Endodermal cell (in vitro differentiated cells): ENCODE results near the gene PLAAT1. TPM values are rescaled to one million over a fixed set of nuclear protein-coding genes. Genes with fewer than 3 reads are reported as not detected.

ENCODE experiments used
- DNase-seq: peaks from one replicate; pipeline ENCODE4 v3.0.0-alpha.2; 2017
- H3K27ac ChIP-seq: 2 replicates; pipeline ENCODE4 v1.5.1; 2013; ENCODE audit warnings: mild to moderate bottlenecking, low read depth, low read length, moderate library complexity
- H3K27me3 ChIP-seq: 2 replicates; pipeline ENCODE4 v1.6.1; 2013; ENCODE audit warnings: mild to moderate bottlenecking, low read length, moderate library complexity; ENCODE audit not compliant: insufficient read depth, control insufficient read depth, poor library complexity, severe bottlenecking
- H3K36me3 ChIP-seq: 2 replicates; pipeline ENCODE4 v1.7.0; 2013; ENCODE audit warnings: mild to moderate bottlenecking, low read length, moderate library complexity; ENCODE audit not compliant: control insufficient read depth, insufficient read depth
- H3K4me1 ChIP-seq: one replicate; pipeline ENCODE4 v1.7.0; 2013; ENCODE audit warnings: low read length; ENCODE audit not compliant: control insufficient read depth, insufficient read depth
- H3K4me3 ChIP-seq: 2 replicates; pipeline ENCODE4 v1.5.1; 2013; ENCODE audit warnings: mild to moderate bottlenecking, low read length, moderate library complexity
- H3K9ac ChIP-seq: 2 replicates; pipeline ENCODE4 v1.6.1; 2013; ENCODE audit warnings: mild to moderate bottlenecking, low read length, moderate library complexity; ENCODE audit not compliant: poor library complexity, severe bottlenecking; ENCODE audit errors: extremely low read depth
- H3K9me3 ChIP-seq: 2 replicates; pipeline ENCODE4 v1.6.1; 2013; ENCODE audit warnings: mild to moderate bottlenecking, low read length, moderate library complexity; ENCODE audit not compliant: control insufficient read depth
- H3K27ac Mint-ChIP-seq: 2 replicates; pipeline ENCODE4 v1.8.0; 2020; ENCODE audit warnings: mixed read lengths
- H3K27me3 Mint-ChIP-seq: 2 replicates; pipeline ENCODE4 v1.8.0; 2021; ENCODE audit warnings: mild to moderate bottlenecking, mixed read lengths; ENCODE audit not compliant: insufficient read depth
- H3K36me3 Mint-ChIP-seq: 2 replicates; pipeline ENCODE4 v1.8.0; 2020; ENCODE audit warnings: low read depth, mixed read lengths
- H3K4me1 Mint-ChIP-seq: 2 replicates; pipeline ENCODE4 v1.8.0; 2020; ENCODE audit warnings: mixed read lengths
- H3K4me3 Mint-ChIP-seq: 2 replicates; pipeline ENCODE4 v1.8.0; 2020; ENCODE audit warnings: mild to moderate bottlenecking, moderate library complexity, mixed read lengths
- H3K9me3 Mint-ChIP-seq: 2 replicates; pipeline ENCODE4 v1.8.0; 2020; ENCODE audit warnings: mild to moderate bottlenecking, mixed read lengths
- CTCF ChIP-seq: fragments of 200-600 bp; sonication (generic); conservative IDR thresholded peaks from 2 replicates; pipeline ENCODE4 v1.5.0; 2021; ENCODE audit warnings: antibody characterized with exemption, mild to moderate bottlenecking
- WGBS, 2 experiments: methylation state at CpG; one replicate each; pipeline versions ENCODE4 v1.1.5 to v1.1.7; 2013; ENCODE audit warnings: missing lambda C conversion rate in 2 of 2, mixed read lengths in 1 of 2; ENCODE audit not compliant: insufficient coverage in 1 of 2, insufficient read length in 1 of 2; 5-methylcytosine and 5-hydroxymethylcytosine counted together
- total RNA-seq, 2 donors: library from RNA; stranded (reverse); fragmentation: NEBNext Ultra II Directional in 1 of 2; extraction: Animal tissue kit (Norgen Biotek cat#: 25700) in 1 of 2; gene quantifications; 2 replicates in 1 of 2; 3 replicates in 1 of 2; pipeline ENCODE4 v1.2.1, GENCODE V29; 2021

PLAAT1 gene
- total RNA-seq, 2 donors from 2014 or later = 3.1 to 4.9 TPM

GRCh38 chr3:193211984-193212383, 29.0 kb upstream of the PLAAT1 start:
- Histone ChIP-seq H3K4me1 (no peaks in the 10 kb centered on the region), H3K36me3 (no peaks in the 10 kb centered on the region), H3K9ac (no peak overlapping the region), H3K27ac (no peak overlapping the region), H3K9me3 (no peaks in the 10 kb centered on the region), H3K4me3 (no peak overlapping the region), H3K27me3 (no peaks in the 10 kb centered on the region)
- peaks cover 1% of the 10 kb centered on the region for H3K4me1 Mint-ChIP-seq
- no peaks in the 10 kb centered on the region for H3K36me3 Mint-ChIP-seq
- WGBS, 2 experiments = 78% methylated on average over 1 of the region's 1 CpG; no CpG with 5 or more reads in 1 of the 2 experiments
- H3K27me3 Mint-ChIP-seq = no peaks in the 10 kb centered on the region
- no peaks in the 10 kb centered on the region for H3K9me3 Mint-ChIP-seq
- no peak overlapping the region for H3K27ac Mint-ChIP-seq
- DNase-seq = no peak
- H3K4me3 Mint-ChIP-seq = no peak overlapping the region
- TF ChIP-seq CTCF = no peak

- H3K27ac ChIP-seq = no peak overlapping the region
- H3K36me3 ChIP-seq = no peaks in the 10 kb centered on the region
- H3K9me3 ChIP-seq = no peaks in the 10 kb centered on the region
- 64 to 100% methylated on average over 1 of the region's 1 CpG for WGBS, 2 experiments
- H3K4me3 ChIP-seq = no peak overlapping the region
- Mint-ChIP-seq H3K4me1 (no peaks in the 10 kb centered on the region), H3K9me3 (no peaks in the 10 kb centered on the region), H3K27me3 (no peaks in the 10 kb centered on the region), H3K27ac (no peak overlapping the region), H3K36me3 (no peaks in the 10 kb centered on the region), H3K4me3 (no peak overlapping the region)
- no peak for DNase-seq
- no peaks in the 10 kb centered on the region for H3K27me3 ChIP-seq
- no peaks in the 10 kb centered on the region for H3K4me1 ChIP-seq
- no peak for TF ChIP-seq CTCF
- no peak overlapping the region for H3K9ac ChIP-seq
These were observed 28.2 kb upstream of the PLAAT1 start for GRCh38 chr3:193212844-193213243.

- Histone ChIP-seq H3K27ac (no peak overlapping the region), H3K9ac (no peak overlapping the region), H3K4me3 (no peak overlapping the region), H3K36me3 (no peaks in the 10 kb centered on the region), H3K9me3 (no peaks in the 10 kb centered on the region), H3K4me1 (no peaks in the 10 kb centered on the region), H3K27me3 (no peaks in the 10 kb centered on the region)
- no peaks in the 10 kb centered on the region for H3K9me3 Mint-ChIP-seq
- whole genome bisulfite sequencing, 2 experiments = 85 to 89% methylated on average over 3 of the region's 3 CpGs
- DNase-seq = no peak
- H3K27ac Mint-ChIP-seq = no peak overlapping the region
- H3K36me3 Mint-ChIP-seq = no peaks in the 10 kb centered on the region
- no peak overlapping the region for H3K4me3 Mint-ChIP-seq
- no peaks in the 10 kb centered on the region for H3K27me3 Mint-ChIP-seq
- no peak for TF ChIP-seq CTCF
- H3K4me1 Mint-ChIP-seq = no peaks in the 10 kb centered on the region
These were observed 26.6 kb upstream of the PLAAT1 start for GRCh38 chr3:193214445-193214844.
